Forelimb muscle (tissue), 1 donor: ENCODE data around the gene ANKRD17. TPM values are rescaled to one million over a fixed set of nuclear protein-coding genes. Genes with fewer than 3 reads are reported as not detected.
"Not testable (repeated sequence)": the region's sequence is repeated elsewhere in the genome, so short reads cannot be mapped to it uniquely, and the experiment has no call there.

Experiments used
- DNase-seq: peaks from one replicate; pipeline ENCODE4 v3.0.0-alpha.2; 2013; ENCODE audit warnings: low read depth
- polyA plus RNA-seq: library from polyadenylated mRNA; unstranded; fragments of 120-200 nt; gene quantifications from one replicate; pipeline ENCODE4 v1.2.1, GENCODE V29; 2013; ENCODE audit not compliant: insufficient read length

ANKRD17 gene
- polyA plus RNA-seq, 1 donor: 46.3 TPM

GRCh38 chr4:73205482-73205881 lies 53.1 kb downstream of the ANKRD17 start:
- no peak for DNase-seq

- DNase-seq: not testable (repeated sequence)
These were observed 54.6 kb downstream of the ANKRD17 start for GRCh38 chr4:73203976-73204375.

GRCh38 chr4:73197220-73197619 lies 61.4 kb downstream of the ANKRD17 start:
- DNase-seq: no peak

GRCh38 chr4:73194064-73194463 lies 64.5 kb downstream of the ANKRD17 start:
- DNase-seq: no peak

- DNase-seq: no peak
These were observed 64.9 kb downstream of the ANKRD17 start for GRCh38 chr4:73193659-73194058.

GRCh38 chr4:73193155-73193554 lies 65.4 kb downstream of the ANKRD17 start:
- DNase-seq: no peak

GRCh38 chr4:73189274-73189810 lies 69.3 kb downstream of the ANKRD17 start:
- DNase-seq: no peak

GRCh38 chr4:73187325-73187724 lies 71.3 kb downstream of the ANKRD17 start:
- DNase-seq: no peak

GRCh38 chr4:73185903-73186302 lies 72.7 kb downstream of the ANKRD17 start:
- DNase-seq: no peak

GRCh38 chr4:73181231-73181630 lies 77.4 kb downstream of the ANKRD17 start:
- DNase-seq: no peak

GRCh38 chr4:73178389-73178788 lies 80.2 kb downstream of the ANKRD17 start:
- DNase-seq: no peak

- DNase-seq: no peak
These were observed 86.4 kb downstream of the ANKRD17 start for GRCh38 chr4:73172161-73172560.

GRCh38 chr4:73170518-73171198 lies 87.9 kb downstream of the ANKRD17 start:
- no peak for DNase-seq

GRCh38 chr4:73166212-73166611 lies 92.4 kb downstream of the ANKRD17 start:
- DNase-seq: no peak

GRCh38 chr4:73161527-73162185 lies 96.9 kb downstream of the ANKRD17 start:
- DNase-seq: no peak

- DNase-seq: no peak
These were observed 102.2 kb downstream of the ANKRD17 start for GRCh38 chr4:73156394-73156793.

- no peak for DNase-seq
These were observed 105.7 kb downstream of the ANKRD17 start for GRCh38 chr4:73152893-73153292.

GRCh38 chr4:73142995-73143547 lies 115.5 kb downstream of the ANKRD17 start:
- DNase-seq: no peak

GRCh38 chr4:73139991-73140390 lies 118.6 kb downstream of the ANKRD17 start:
- no peak for DNase-seq

- no peak for DNase-seq
These were observed 119.4 kb downstream of the ANKRD17 start for GRCh38 chr4:73139245-73139644.

GRCh38 chr4:73137121-73137520 lies 121.5 kb downstream of the ANKRD17 start:
- no peak for DNase-seq

GRCh38 chr4:73133784-73134183 lies 124.8 kb downstream of the ANKRD17 start:
- DNase-seq: no peak

- no peak for DNase-seq
These were observed 127.3 kb downstream of the ANKRD17 start for GRCh38 chr4:73131281-73131680.
